ENCODE measurements around the gene UNG. TPM values are rescaled to one million over a fixed set of nuclear protein-coding genes. Genes with fewer than 3 reads are reported as not detected.
A peak's percentile ranks its signal among the peaks of the same experiment; 100 is the strongest.

The UNG gene
- total and polyA plus RNA-seq, 9 of the 15 experiments (the other 6 are each of a cell fraction or from before 2014, with no cell fraction given): 8.4 to 59.8 (median 41.0) TPM

DNA sequence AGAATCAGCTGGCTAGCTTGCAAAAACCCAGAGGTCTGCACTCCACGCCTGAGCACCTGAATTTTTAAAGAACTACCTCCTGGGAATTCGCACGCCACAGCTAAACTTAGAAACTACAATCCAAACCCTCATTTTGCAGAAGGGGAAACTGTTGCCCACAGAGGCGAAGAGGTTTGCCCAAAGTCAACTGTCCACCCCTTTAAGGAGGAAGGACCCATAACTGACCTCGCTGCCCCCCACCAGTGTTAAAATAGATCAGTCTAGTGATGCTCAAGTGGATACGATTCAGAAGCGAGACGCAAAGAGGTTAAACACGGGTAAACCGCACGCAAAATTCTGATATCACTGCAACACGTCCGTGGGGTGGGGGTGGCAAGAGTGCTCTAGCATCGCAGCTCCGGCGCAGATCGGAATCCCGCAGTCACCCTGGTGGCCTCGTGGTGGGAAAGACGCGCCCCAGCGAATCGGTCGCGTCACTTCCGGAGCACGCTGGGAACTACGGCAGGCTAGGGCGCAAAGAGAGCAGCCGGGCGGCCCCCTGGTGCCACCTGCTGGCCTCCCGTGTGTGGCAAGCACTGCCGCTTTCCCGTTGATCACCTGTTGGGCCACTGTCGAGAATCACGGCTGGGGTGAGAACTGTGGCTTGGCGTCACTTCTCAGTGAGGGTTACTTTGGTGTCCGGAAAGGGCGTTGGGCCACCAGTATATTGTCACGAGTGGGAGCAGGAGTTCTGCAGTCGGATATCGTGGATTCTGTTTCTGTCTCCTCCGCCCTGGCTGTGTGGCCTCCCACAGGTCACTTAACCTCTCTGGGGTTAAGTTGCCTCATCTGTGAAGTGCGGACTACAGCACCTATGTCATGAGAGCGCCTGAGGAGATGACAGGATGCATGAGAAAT is 4.1 kb upstream of the UNG start, which contains the start of gene ALKBH2:
Gene ALKBH2 (minus strand): TSS at position 451 of the 897 bp plus-strand sequence. CDS start 686 bp downstream, outside the sequence.
- H3K9ac ChIP-seq (ENCODE audit: insufficient read depth in 1 of 2, low read depth in 2 of 2, low read length in 2 of 2): peak within 1 kb of the TSS; percentile 77 to 94
- no peaks in the 10 kb centered on the region for H4K20me1 ChIP-seq (replicated peaks; ENCODE audit: control insufficient read depth, insufficient read depth, low read length)
- TSS peak; percentile 87 for BruUV-seq (replicated peaks)
- FAIRE-seq (peak; percentile 92), ATAC-seq (peak; percentile 77), DNase-seq (ENCODE audit: extremely low read depth in 1 of 4, low spot score in 3 of 4) (peak; percentile 86 to 96 (median 88))
- H3K4me1 ChIP-seq (replicated peaks in 1 of 2; ENCODE audit: control insufficient read depth in 2 of 2, insufficient read depth in 2 of 2, low read length in 2 of 2): peaks cover 6 to 41% of the 10 kb centered on the region in 2 experiments; a peak in 4 of 5 replicates
- ChIA-PET CTCF (ENCODE audit: low intra/inter-chr PET ratio) (interaction anchor here (0.8 to 1.5 kb wide), 4 partner anchors 290 to 530 kb away, joined by 4 to 8 read pairs (median 5); no protein-coding TSS in a partner anchor), POLR2A (interaction anchor here (0.6 to 1.0 kb wide), 3 partner anchors 268 to 440 kb away, joined by 3 to 5 read pairs (median 3); no protein-coding TSS in a partner anchor)
- peak within 1 kb of the TSS; percentile 75 for H3K27ac ChIP-seq (ENCODE audit: extremely low read depth, low read depth, low read length)
- H3K4me3 ChIP-seq: peak within 1 kb of the TSS; percentile 47
- H2AFZ ChIP-seq (ENCODE audit: low read depth, low read length): peak within 1 kb of the TSS; percentile 96
- no peaks in the 10 kb centered on the region for H3K9me3 ChIP-seq (replicated peaks; ENCODE audit: control insufficient read depth, insufficient read depth, low read depth, low read length)
- peak within 1 kb of the TSS; percentile 94 for H3K4me2 ChIP-seq (ENCODE audit: insufficient read depth, low read length)
- in situ Hi-C loops (cut with MboI): loop anchor here (5.0 to 10.0 kb wide), 2 partner anchors 428 to 531 kb away; partner anchors contain the start of genes ISCU and SART3
- no peaks in the 10 kb centered on the region for H3K27me3 ChIP-seq (ENCODE audit: control insufficient read depth in 2 of 2, insufficient read depth in 2 of 2, low read length in 2 of 2)
- intact Hi-C loops (cut with micrococcal nuclease): loop anchor here (1.0 to 10.0 kb wide), 6 partner anchors 78 to 530 kb away; partner anchors contain the start of gene ISCU
- H3K9me1 ChIP-seq (ENCODE audit: control insufficient read depth, insufficient read depth, low read length): peaks cover 3% of the 10 kb centered on the region
- WGBS (ENCODE audit: insufficient coverage, low coverage, missing lambda C conversion rate): 3% methylated on average over 42 of the region's 45 CpGs
- peaks cover 32% of the 10 kb centered on the region for H3K79me2 ChIP-seq (ENCODE audit: control insufficient read depth, insufficient read depth, low read length)
- peaks cover 35% of the 10 kb centered on the region for H3K36me3 ChIP-seq (ENCODE audit: control insufficient read depth, insufficient read depth, low read length)
- TF ChIP-seq RAD51 (IDR thresholded peaks at IDR 0.05; ENCODE audit: borderline replicate concordance, low read depth) (peak; percentile 31; the same call in 1 of the 2 replicates), ZBTB2 (IDR thresholded peaks at IDR 0.05) (peak; percentile 47; the same call in 1 of the 2 replicates), NFE2 (IDR thresholded peaks at IDR 0.05; ENCODE audit: low read depth) (peak; percentile 59), MTA1 (IDR thresholded peaks at IDR 0.05; ENCODE audit: borderline replicate concordance) (no peak), LARP7 (IDR thresholded peaks at IDR 0.05) (no peak), HOMEZ (CRISPR knock-in tag; IDR thresholded peaks at IDR 0.05) (no peak), ZNF311 (CRISPR knock-in tag; IDR thresholded peaks at IDR 0.05) (no peak), NFXL1 (CRISPR knock-in tag; IDR thresholded peaks at IDR 0.05) (no peak), KLF1 (tag; IDR thresholded peaks at IDR 0.05) (no peak), ZNF146 (CRISPR knock-in tag; IDR thresholded peaks at IDR 0.05; ENCODE audit: unreplicated experiment) (no peak), PHF20 (IDR thresholded peaks at IDR 0.05; ENCODE audit: partially characterized antibody) (peak; percentile 46), ZNF175 (CRISPR knock-in tag; IDR thresholded peaks at IDR 0.05; ENCODE audit: low read depth) (peak; percentile 74), GTF2E2 (tag; IDR thresholded peaks at IDR 0.05) (no peak), NCOA1 (IDR thresholded peaks at IDR 0.05; ENCODE audit: low read depth) (no peak), HIVEP1 (CRISPR knock-in tag; IDR thresholded peaks at IDR 0.05) (no peak), ZNF584 (CRISPR knock-in tag; IDR thresholded peaks at IDR 0.05; ENCODE audit: low read depth) (peak; percentile 66; the same call in 1 of the 2 replicates), SRSF7 (optimal IDR thresholded peaks at IDR 0.05; ENCODE audit: low read depth, low read length) (no peak), MXI1 (IDR thresholded peaks at IDR 0.05; ENCODE audit: low read depth, low read length) (peak; percentile 75; the same call in 1 of the 2 replicates)
- TF ChIP-seq, protein P1, sequence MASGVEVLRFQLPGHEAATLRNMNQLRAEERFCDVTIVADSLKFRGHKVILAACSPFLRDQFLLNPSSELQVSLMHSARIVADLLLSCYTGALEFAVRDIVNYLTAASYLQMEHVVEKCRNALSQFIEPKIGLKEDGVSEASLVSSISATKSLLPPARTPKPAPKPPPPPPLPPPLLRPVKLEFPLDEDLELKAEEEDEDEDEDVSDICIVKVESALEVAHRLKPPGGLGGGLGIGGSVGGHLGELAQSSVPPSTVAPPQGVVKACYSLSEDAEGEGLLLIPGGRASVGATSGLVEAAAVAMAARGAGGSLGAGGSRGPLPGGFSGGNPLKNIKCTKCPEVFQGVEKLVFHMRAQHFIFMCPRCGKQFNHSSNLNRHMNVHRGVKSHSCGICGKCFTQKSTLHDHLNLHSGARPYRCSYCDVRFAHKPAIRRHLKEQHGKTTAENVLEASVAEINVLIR (CRISPR knock-in tag; IDR thresholded peaks at IDR 0.05): peak; percentile 86

Data from K562 (cell line).